Stimulated activated CD4-positive, alpha-beta T cell treated with anti-CD3 and anti-CD28 coated beads, Interleukin-12 subunit alpha, Interleukin-12 subunit beta, amount 100 ng/mL, for 4 hours (primary cell): ENCODE measurements around the gene NT5E.

Experiments used
- DNase-seq: peaks from one replicate; pipeline ENCODE4 v3.0.0-alpha.2; 2020

Gene NT5E

GRCh38 chr6:85422996-85423395 is 26.9 kb upstream of the NT5E start:
- no peak for DNase-seq

- no peak for DNase-seq
Observed at GRCh38 chr6:85424981-85425380, 24.9 kb upstream of the NT5E start.

GRCh38 chr6:85425997-85426396 is 23.9 kb upstream of the NT5E start:
- DNase-seq, result no peak

- DNase-seq, result no peak
Observed at GRCh38 chr6:85428486-85428885, 21.4 kb upstream of the NT5E start.

- DNase-seq, result no peak
Observed at GRCh38 chr6:85429346-85429745, 20.5 kb upstream of the NT5E start.

- DNase-seq, result no peak
Observed at GRCh38 chr6:85431271-85431670, 18.6 kb upstream of the NT5E start.

GRCh38 chr6:85432554-85432953 is 17.3 kb upstream of the NT5E start:
- no peak for DNase-seq

GRCh38 chr6:85435851-85436250 is 14.0 kb upstream of the NT5E start:
- DNase-seq, result no peak

GRCh38 chr6:85436411-85436810 is 13.5 kb upstream of the NT5E start:
- no peak for DNase-seq

- DNase-seq, result no peak
Observed at GRCh38 chr6:85436939-85437495, 12.9 kb upstream of the NT5E start.

- no peak for DNase-seq
Observed at GRCh38 chr6:85443349-85444117, 6.3 kb upstream of the NT5E start.

- peak; percentile 33 for DNase-seq
Observed at GRCh38 chr6:85449388-85449817, 480 bp upstream of the NT5E start.

- no peak for DNase-seq
Observed at GRCh38 chr6:85451565-85452306, 1.9 kb downstream of the NT5E start.

GRCh38 chr6:85452441-85452881 is 2.6 kb downstream of the NT5E start:
- no peak for DNase-seq

GRCh38 chr6:85453052-85453451 is 3.2 kb downstream of the NT5E start:
- no peak for DNase-seq

- no peak for DNase-seq
Observed at GRCh38 chr6:85453490-85453889, 3.6 kb downstream of the NT5E start.

GRCh38 chr6:85455471-85456026 is 5.7 kb downstream of the NT5E start:
- no peak for DNase-seq

- DNase-seq, result no peak
Observed at GRCh38 chr6:85456782-85457181, 6.9 kb downstream of the NT5E start.

GRCh38 chr6:85458184-85458583 is 8.3 kb downstream of the NT5E start:
- DNase-seq, result no peak

GRCh38 chr6:85458782-85459181 is 8.9 kb downstream of the NT5E start:
- DNase-seq, result no peak

GRCh38 chr6:85459224-85459901 is 9.5 kb downstream of the NT5E start:
- no peak for DNase-seq

- no peak for DNase-seq
Observed at GRCh38 chr6:85460154-85460920, 10.5 kb downstream of the NT5E start.
